Keratinocyte (primary cell): ENCODE results near the gene ODAD3. TPM values are rescaled to one million over a fixed set of nuclear protein-coding genes. Genes with fewer than 3 reads are reported as not detected.

ENCODE experiments used
- DNase-seq: peaks from one replicate; pipeline ENCODE4 v3.0.0-alpha.2; 2011; ENCODE audit warnings: low read depth, missing footprints, low spot score
- FAIRE-seq: peaks from 2 replicates; lab custom pipeline; 2011; peaks lifted over from hg19 to GRCh38; lab: Jason Lieb, UNC
- H2AFZ ChIP-seq: 2 replicates; pipeline ENCODE4 v1.6.0; 2012; ENCODE audit warnings: low read length, control low read depth, inconsistent platforms; ENCODE audit not compliant: control insufficient read depth
- H3K27ac ChIP-seq: 2 replicates; pipeline ENCODE4 v1.5.1; 2011; ENCODE audit warnings: low read length; ENCODE audit not compliant: control insufficient read depth, insufficient read depth
- H3K27me3 ChIP-seq: 3 replicates; pipeline ENCODE4 v1.6.0; 2011; ENCODE audit warnings: low read length; ENCODE audit not compliant: control insufficient read depth, insufficient read depth; ENCODE audit errors: extremely low read depth
- H3K36me3 ChIP-seq, 2 experiments: 2 replicates in 1 of 2; 3 replicates in 1 of 2; pipeline ENCODE4 v1.5.1; 2011; ENCODE audit warnings: low read length in 2 of 2, mild to moderate bottlenecking in 1 of 2; ENCODE audit not compliant: control insufficient read depth in 2 of 2, insufficient read depth in 2 of 2; ENCODE audit errors: extremely low read depth in 1 of 2
- H3K4me1 ChIP-seq: 3 replicates; pipeline ENCODE4 v1.5.1; 2011; ENCODE audit warnings: low read length; ENCODE audit not compliant: control insufficient read depth, insufficient read depth; ENCODE audit errors: extremely low read depth
- H3K4me2 ChIP-seq: 3 replicates; pipeline ENCODE4 v1.6.0; 2011; ENCODE audit warnings: low read depth, low read length; ENCODE audit not compliant: control insufficient read depth, insufficient read depth; ENCODE audit errors: extremely low read depth
- H3K4me3 ChIP-seq, 3 experiments: fragments of 200-600 bp in 1 of 3; sonication (generic) in 1 of 3; 2 replicates in 2 of 3; 3 replicates in 1 of 3; pipeline ENCODE4 v1.5.1; 2011 to 2016; ENCODE audit warnings: low read length in 3 of 3, mild to moderate bottlenecking in 3 of 3, control low read depth in 2 of 3, inconsistent platforms in 1 of 3, low read depth in 1 of 3, mixed read lengths in 1 of 3, mixed run types in 1 of 3, moderate library complexity in 1 of 3; ENCODE audit not compliant: control insufficient read depth in 2 of 3, insufficient read depth in 2 of 3; ENCODE audit errors: extremely low read depth in 1 of 3
- H3K79me2 ChIP-seq: 2 replicates; pipeline ENCODE4 v1.6.0; 2012; ENCODE audit warnings: low read length; ENCODE audit not compliant: control insufficient read depth, insufficient read depth
- H3K9ac ChIP-seq: 3 replicates; pipeline ENCODE4 v1.6.0; 2011; ENCODE audit warnings: low read length; ENCODE audit not compliant: control insufficient read depth, insufficient read depth; ENCODE audit errors: extremely low read depth
- H3K9me1 ChIP-seq: 3 replicates; pipeline ENCODE4 v1.6.0; 2011; ENCODE audit warnings: low read length; ENCODE audit not compliant: control insufficient read depth, insufficient read depth; ENCODE audit errors: extremely low read depth
- H3K9me3 ChIP-seq: 2 replicates; pipeline ENCODE4 v1.5.1; 2012; ENCODE audit warnings: low read depth, low read length; ENCODE audit not compliant: control insufficient read depth
- H4K20me1 ChIP-seq: 3 replicates; pipeline ENCODE4 v1.6.0; 2011; ENCODE audit warnings: low read length; ENCODE audit not compliant: control insufficient read depth, insufficient read depth; ENCODE audit errors: extremely low read depth
- EZH2 ChIP-seq: IDR thresholded peaks from one replicate; pipeline ENCODE4 v1.6.1; 2012; ENCODE audit warnings: inconsistent platforms, mild to moderate bottlenecking, low read length, moderate library complexity
- dilution Hi-C: fragments of 300-500 bp; cut with MboI; formaldehyde crosslinking; loops from one replicate; pipeline ENCODE4 v1.7.0; 2020; ENCODE audit warnings: low sequenced_read_pairs; ENCODE audit not compliant: extremely low pct_ligation_motif_present
- polyA plus RNA-seq, 5 experiments: library from polyadenylated mRNA; depleted of rRNA in 3 of 5; stranded (reverse) in 3 of 5; stranded (forward) in 1 of 5; unstranded in 1 of 5; fragments of >200 nt; gene quantifications; 1 replicate in 1 of 5; 2 replicates in 3 of 5; 3 replicates in 1 of 5; pipeline versions ENCODE4 v1.2.1 to v1.2.3, GENCODE V29; 2011 to 2012; ENCODE audit warnings: missing spikeins in 2 of 5, low read depth in 1 of 5, low replicate concordance in 1 of 5
- TF ChIP-seq, protein P1 (sequence below), 3 experiments: IDR thresholded peaks in 1 of 3; conservative IDR thresholded peaks in 1 of 3; optimal IDR thresholded peaks in 1 of 3; 2 replicates in 2 of 3; 3 replicates in 1 of 3; pipeline versions ENCODE3 to v1.5.1; 2011; ENCODE audit warnings: low read length in 3 of 3, mild to moderate bottlenecking in 3 of 3, moderate library complexity in 2 of 3, control low read depth in 1 of 3, inconsistent platforms in 1 of 3; ENCODE audit not compliant: insufficient read depth in 2 of 3; ENCODE audit errors: extremely low read depth in 1 of 3

ODAD3 gene
- polyA plus RNA-seq, 1 donor (not counting 4 experiments of a cell fraction or from before 2014, with no cell fraction given), result 0.09 TPM

- FAIRE-seq, result no peak
- dilution Hi-C loops, result no loop called here
- Histone ChIP-seq H3K4me2 (no peak overlapping the region), H2AFZ (no peak overlapping the region), H3K9me1 (no peaks in the 10 kb centered on the region), H3K9me3 (no peaks in the 10 kb centered on the region), H4K20me1 (no peaks in the 10 kb centered on the region), H3K4me1 (no peaks in the 10 kb centered on the region), H3K4me3 (no peak overlapping the region), H3K79me2 (no peaks in the 10 kb centered on the region), H3K36me3 (peaks cover 14 to 23% of the 10 kb centered on the region in 2 experiments), H3K9ac (no peak overlapping the region), H3K27me3 (no peaks in the 10 kb centered on the region), H3K27ac (no peak overlapping the region)
- DNase-seq, result no peak
- TF ChIP-seq, protein P1, sequence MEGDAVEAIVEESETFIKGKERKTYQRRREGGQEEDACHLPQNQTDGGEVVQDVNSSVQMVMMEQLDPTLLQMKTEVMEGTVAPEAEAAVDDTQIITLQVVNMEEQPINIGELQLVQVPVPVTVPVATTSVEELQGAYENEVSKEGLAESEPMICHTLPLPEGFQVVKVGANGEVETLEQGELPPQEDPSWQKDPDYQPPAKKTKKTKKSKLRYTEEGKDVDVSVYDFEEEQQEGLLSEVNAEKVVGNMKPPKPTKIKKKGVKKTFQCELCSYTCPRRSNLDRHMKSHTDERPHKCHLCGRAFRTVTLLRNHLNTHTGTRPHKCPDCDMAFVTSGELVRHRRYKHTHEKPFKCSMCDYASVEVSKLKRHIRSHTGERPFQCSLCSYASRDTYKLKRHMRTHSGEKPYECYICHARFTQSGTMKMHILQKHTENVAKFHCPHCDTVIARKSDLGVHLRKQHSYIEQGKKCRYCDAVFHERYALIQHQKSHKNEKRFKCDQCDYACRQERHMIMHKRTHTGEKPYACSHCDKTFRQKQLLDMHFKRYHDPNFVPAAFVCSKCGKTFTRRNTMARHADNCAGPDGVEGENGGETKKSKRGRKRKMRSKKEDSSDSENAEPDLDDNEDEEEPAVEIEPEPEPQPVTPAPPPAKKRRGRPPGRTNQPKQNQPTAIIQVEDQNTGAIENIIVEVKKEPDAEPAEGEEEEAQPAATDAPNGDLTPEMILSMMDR (optimal IDR thresholded peaks at IDR 0.05 in 1 of 3, IDR thresholded peaks at IDR 0.05 in 1 of 3, conservative IDR thresholded peaks at IDR 0.05 in 1 of 3; ENCODE audit: extremely low read depth in 1 of 3, insufficient read depth in 2 of 3, low read length in 3 of 3), result no peak
- no peak for TF ChIP-seq EZH2
Measured at GRCh38 chr19:11450570-11451326, 15.8 kb upstream of the ODAD3 start.

DNA sequence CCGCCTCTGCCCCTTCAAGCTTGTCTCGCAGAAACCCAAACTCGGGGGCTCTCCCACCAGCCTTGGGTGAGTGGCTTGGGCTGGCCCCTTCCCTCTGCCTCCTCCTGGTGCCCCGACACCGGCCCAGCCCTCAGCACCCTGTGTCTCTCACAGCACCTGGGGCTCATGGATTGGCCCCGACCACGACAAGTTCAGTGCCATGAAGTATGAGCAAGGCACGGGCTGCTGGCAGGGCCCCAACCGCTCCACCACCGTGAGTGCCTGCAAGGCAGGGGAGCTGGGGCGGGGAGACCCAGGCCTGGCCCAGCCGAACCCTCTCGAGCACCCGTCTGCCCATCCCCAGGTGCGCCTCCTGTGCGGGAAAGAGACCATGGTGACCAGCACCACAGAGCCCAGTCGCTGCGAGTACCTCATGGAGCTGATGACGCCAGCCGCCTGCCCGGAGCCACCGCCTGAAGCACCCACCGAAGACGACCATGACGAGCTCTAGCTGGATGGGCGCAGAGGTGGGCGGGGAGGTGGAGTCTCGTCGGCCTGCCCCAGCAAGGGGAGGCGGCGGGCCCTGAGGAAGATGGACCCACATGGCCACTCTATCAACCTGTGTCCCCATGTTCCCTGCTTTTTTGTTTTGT is 14.1 kb upstream of the ODAD3 start:
- Histone ChIP-seq H3K27ac (no peak overlapping the region), H4K20me1 (no peaks in the 10 kb centered on the region), H3K9me1 (no peaks in the 10 kb centered on the region), H3K9me3 (no peaks in the 10 kb centered on the region), H2AFZ (no peak overlapping the region), H3K27me3 (no peaks in the 10 kb centered on the region), H3K4me1 (peaks cover 6% of the 10 kb centered on the region), H3K4me2 (no peak overlapping the region), H3K36me3 (peaks cover 21 to 30% of the 10 kb centered on the region in 2 experiments), H3K9ac (no peak overlapping the region), H3K4me3 (no peak overlapping the region), H3K79me2 (peaks cover 7% of the 10 kb centered on the region)
- FAIRE-seq, result no peak
- TF ChIP-seq EZH2, result no peak
- TF ChIP-seq, protein P1 (optimal IDR thresholded peaks at IDR 0.05 in 1 of 3, IDR thresholded peaks at IDR 0.05 in 1 of 3, conservative IDR thresholded peaks at IDR 0.05 in 1 of 3; ENCODE audit: extremely low read depth in 1 of 3, insufficient read depth in 2 of 3, low read length in 3 of 3), result no peak
- no peak for DNase-seq
- dilution Hi-C loops, result no loop called here
